Stimulated activated CD4-positive, alpha-beta T cell treated with anti-CD3 and anti-CD28 coated beads, Interleukin-15, amount 100 ng/mL, for 24 hours (primary cell): ENCODE measurements around the gene GPRC5A.
"Not testable (repeated sequence)": the region's sequence is repeated elsewhere in the genome, so short reads cannot be mapped to it uniquely, and the experiment has no call there.

Experiments
- DNase-seq: peaks from one replicate; pipeline ENCODE4 v3.0.0-alpha.2; 2020

Gene GPRC5A

GRCh38 chr12:12891080-12891880 is at the start of gene GPRC5A:
Gene GPRC5A, plus strand, starts transcription at chr12:12891562. Its CDS starts 16,688 bp downstream, at chr12:12908250.
- DNase-seq, result peak; percentile 54

- DNase-seq, result no peak
These were observed 45.5 kb upstream of the GPRC5A start for GRCh38 chr12:12845794-12846243.

- DNase-seq, result not testable (repeated sequence)
These were observed 44.6 kb upstream of the GPRC5A start for GRCh38 chr12:12846780-12847179.

GRCh38 chr12:12853435-12853834 is 37.9 kb upstream of the GPRC5A start:
- DNase-seq, result no peak

- no peak for DNase-seq
These were observed 31.7 kb upstream of the GPRC5A start for GRCh38 chr12:12859690-12860089.

GRCh38 chr12:12864243-12864642 is 27.1 kb upstream of the GPRC5A start:
- DNase-seq, result no peak

- DNase-seq, result no peak
These were observed 22.7 kb upstream of the GPRC5A start for GRCh38 chr12:12868477-12869235.

- no peak for DNase-seq
These were observed 20.9 kb upstream of the GPRC5A start for GRCh38 chr12:12870465-12870864.

GRCh38 chr12:12871587-12872138 is 19.7 kb upstream of the GPRC5A start:
- DNase-seq, result no peak

GRCh38 chr12:12872139-12872933 is 19.0 kb upstream of the GPRC5A start:
- DNase-seq, result no peak

GRCh38 chr12:12872934-12873275 is 18.5 kb upstream of the GPRC5A start:
- DNase-seq, result no peak

- DNase-seq, result no peak
These were observed 17.3 kb upstream of the GPRC5A start for GRCh38 chr12:12874029-12874428.

- DNase-seq, result not testable (repeated sequence)
These were observed 16.1 kb upstream of the GPRC5A start for GRCh38 chr12:12875301-12875700.

- no peak for DNase-seq
These were observed 14.1 kb upstream of the GPRC5A start for GRCh38 chr12:12877153-12877768.

- DNase-seq, result no peak
These were observed 13.4 kb upstream of the GPRC5A start for GRCh38 chr12:12877781-12878455.

GRCh38 chr12:12880537-12880936 is 10.8 kb upstream of the GPRC5A start:
- no peak for DNase-seq

GRCh38 chr12:12881151-12881909 is 10.0 kb upstream of the GPRC5A start:
- no peak for DNase-seq

- no peak for DNase-seq
These were observed 9.1 kb upstream of the GPRC5A start for GRCh38 chr12:12882288-12882687.

- DNase-seq, result no peak
These were observed 7.9 kb upstream of the GPRC5A start for GRCh38 chr12:12883369-12884001.

- no peak for DNase-seq
These were observed 6.1 kb upstream of the GPRC5A start for GRCh38 chr12:12885096-12885792.
